ENCODE measurements around the gene DNAI4. TPM values are rescaled to one million over a fixed set of nuclear protein-coding genes. Genes with fewer than 3 reads are reported as not detected.

The DNAI4 gene
- polyA plus RNA-seq, 1 of the 3 experiments (the other 2 are of a cell fraction): 1.3 TPM

DNA sequence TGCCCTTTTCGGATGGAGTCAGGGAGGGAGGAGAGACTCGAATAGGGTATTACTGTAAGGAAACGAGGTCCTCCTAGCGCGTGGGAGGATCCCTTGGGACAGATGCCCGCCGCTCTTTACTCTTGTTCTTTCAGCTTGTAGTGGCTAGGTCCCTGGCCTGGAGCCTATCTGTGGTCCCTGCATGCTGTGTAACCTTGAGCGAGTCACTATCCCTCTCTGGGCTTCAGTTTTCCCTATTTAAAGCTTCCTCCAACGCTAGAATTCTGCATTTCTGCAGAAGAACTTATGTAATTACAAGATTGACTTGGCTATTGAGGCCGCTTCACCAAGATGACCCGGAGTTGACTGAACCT lies 878 bp upstream of the DNAI4 start:
- Histone ChIP-seq H3K27me3 (ENCODE audit: insufficient read depth) (no peaks in the 10 kb centered on the region), H3K27ac (ENCODE audit: low read depth in 2 of 2, low read length in 1 of 2) (peak overlapping the region; percentile 91 to 99), H3K79me2 (ENCODE audit: insufficient read depth) (peaks cover 76% of the 10 kb centered on the region), H3K9me2 (no peaks in the 10 kb centered on the region), H3K36me3 (replicated peaks in 1 of 2; ENCODE audit: control insufficient read depth in 1 of 2, insufficient read depth in 2 of 2, low read length in 1 of 2) (peaks cover 16 to 24% of the 10 kb centered on the region in 2 experiments), H4K20me1 (ENCODE audit: insufficient read depth) (peaks cover 4% of the 10 kb centered on the region; the same call in 1 of the 2 replicates), H3K9me3 (no peaks in the 10 kb centered on the region), H2AFZ (ENCODE audit: low read depth) (peak overlapping the region; percentile 15; the same call in 1 of the 2 replicates), H3K9ac (peak overlapping the region; percentile 94), H3F3A (replicated peaks; ENCODE audit: insufficient read depth) (peaks cover 19% of the 10 kb centered on the region), H3K4me2 (peak overlapping the region; percentile 87), H3K4me1 (ENCODE audit: control insufficient read depth in 1 of 2, insufficient read depth in 2 of 2, low read depth in 1 of 2, low read length in 1 of 2) (peaks cover 7 to 19% of the 10 kb centered on the region in 2 experiments; a peak in 2 of 4 replicates), H3K4me3 (ENCODE audit: low read depth in 2 of 2, low read length in 1 of 2) (peak overlapping the region; percentile 69 to 94)
- 0 out of 2 replicates have a peak, but pooled peaks have one; percentile 9 for TF ChIP-seq YY1 (IDR thresholded peaks at IDR 0.05; ENCODE audit: low read depth)
- TF ChIP-seq RXRA (IDR thresholded peaks at IDR 0.05; ENCODE audit: borderline replicate concordance, low read depth): no peak
- TF ChIP-seq RCOR1 (IDR thresholded peaks at IDR 0.05; ENCODE audit: low read length): 0 out of 2 replicates have a peak, but pooled peaks have one; percentile 27
- no peak for TF ChIP-seq GATA2 (CRISPR knock-in tag; IDR thresholded peaks at IDR 0.05)
- TF ChIP-seq, protein P1, sequence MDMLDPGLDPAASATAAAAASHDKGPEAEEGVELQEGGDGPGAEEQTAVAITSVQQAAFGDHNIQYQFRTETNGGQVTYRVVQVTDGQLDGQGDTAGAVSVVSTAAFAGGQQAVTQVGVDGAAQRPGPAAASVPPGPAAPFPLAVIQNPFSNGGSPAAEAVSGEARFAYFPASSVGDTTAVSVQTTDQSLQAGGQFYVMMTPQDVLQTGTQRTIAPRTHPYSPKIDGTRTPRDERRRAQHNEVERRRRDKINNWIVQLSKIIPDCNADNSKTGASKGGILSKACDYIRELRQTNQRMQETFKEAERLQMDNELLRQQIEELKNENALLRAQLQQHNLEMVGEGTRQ (IDR thresholded peaks at IDR 0.05; ENCODE audit: borderline replicate concordance, low read depth, low read length): no peak
- no peak for TF ChIP-seq MXI1 (IDR thresholded peaks at IDR 0.05; ENCODE audit: low read depth, low read length)
- TF ChIP-seq, protein P2, sequence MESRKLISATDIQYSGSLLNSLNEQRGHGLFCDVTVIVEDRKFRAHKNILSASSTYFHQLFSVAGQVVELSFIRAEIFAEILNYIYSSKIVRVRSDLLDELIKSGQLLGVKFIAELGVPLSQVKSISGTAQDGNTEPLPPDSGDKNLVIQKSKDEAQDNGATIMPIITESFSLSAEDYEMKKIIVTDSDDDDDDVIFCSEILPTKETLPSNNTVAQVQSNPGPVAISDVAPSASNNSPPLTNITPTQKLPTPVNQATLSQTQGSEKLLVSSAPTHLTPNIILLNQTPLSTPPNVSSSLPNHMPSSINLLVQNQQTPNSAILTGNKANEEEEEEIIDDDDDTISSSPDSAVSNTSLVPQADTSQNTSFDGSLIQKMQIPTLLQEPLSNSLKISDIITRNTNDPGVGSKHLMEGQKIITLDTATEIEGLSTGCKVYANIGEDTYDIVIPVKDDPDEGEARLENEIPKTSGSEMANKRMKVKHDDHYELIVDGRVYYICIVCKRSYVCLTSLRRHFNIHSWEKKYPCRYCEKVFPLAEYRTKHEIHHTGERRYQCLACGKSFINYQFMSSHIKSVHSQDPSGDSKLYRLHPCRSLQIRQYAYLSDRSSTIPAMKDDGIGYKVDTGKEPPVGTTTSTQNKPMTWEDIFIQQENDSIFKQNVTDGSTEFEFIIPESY (IDR thresholded peaks at IDR 0.05; ENCODE audit: borderline replicate concordance, low read depth): no peak
- TF ChIP-seq, protein P3, sequence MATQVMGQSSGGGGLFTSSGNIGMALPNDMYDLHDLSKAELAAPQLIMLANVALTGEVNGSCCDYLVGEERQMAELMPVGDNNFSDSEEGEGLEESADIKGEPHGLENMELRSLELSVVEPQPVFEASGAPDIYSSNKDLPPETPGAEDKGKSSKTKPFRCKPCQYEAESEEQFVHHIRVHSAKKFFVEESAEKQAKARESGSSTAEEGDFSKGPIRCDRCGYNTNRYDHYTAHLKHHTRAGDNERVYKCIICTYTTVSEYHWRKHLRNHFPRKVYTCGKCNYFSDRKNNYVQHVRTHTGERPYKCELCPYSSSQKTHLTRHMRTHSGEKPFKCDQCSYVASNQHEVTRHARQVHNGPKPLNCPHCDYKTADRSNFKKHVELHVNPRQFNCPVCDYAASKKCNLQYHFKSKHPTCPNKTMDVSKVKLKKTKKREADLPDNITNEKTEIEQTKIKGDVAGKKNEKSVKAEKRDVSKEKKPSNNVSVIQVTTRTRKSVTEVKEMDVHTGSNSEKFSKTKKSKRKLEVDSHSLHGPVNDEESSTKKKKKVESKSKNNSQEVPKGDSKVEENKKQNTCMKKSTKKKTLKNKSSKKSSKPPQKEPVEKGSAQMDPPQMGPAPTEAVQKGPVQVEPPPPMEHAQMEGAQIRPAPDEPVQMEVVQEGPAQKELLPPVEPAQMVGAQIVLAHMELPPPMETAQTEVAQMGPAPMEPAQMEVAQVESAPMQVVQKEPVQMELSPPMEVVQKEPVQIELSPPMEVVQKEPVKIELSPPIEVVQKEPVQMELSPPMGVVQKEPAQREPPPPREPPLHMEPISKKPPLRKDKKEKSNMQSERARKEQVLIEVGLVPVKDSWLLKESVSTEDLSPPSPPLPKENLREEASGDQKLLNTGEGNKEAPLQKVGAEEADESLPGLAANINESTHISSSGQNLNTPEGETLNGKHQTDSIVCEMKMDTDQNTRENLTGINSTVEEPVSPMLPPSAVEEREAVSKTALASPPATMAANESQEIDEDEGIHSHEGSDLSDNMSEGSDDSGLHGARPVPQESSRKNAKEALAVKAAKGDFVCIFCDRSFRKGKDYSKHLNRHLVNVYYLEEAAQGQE (IDR thresholded peaks at IDR 0.05; ENCODE audit: low read depth, low read length): no peak
- TF ChIP-seq SIN3A (IDR thresholded peaks at IDR 0.05; ENCODE audit: borderline replicate concordance, low read depth, low read length): no peak
- no peak for TF ChIP-seq SMC3 (IDR thresholded peaks at IDR 0.05; ENCODE audit: low read depth, low read length)
- TF ChIP-seq RAD21 (IDR thresholded peaks at IDR 0.05; ENCODE audit: low read length): no peak
- TF ChIP-seq CTCF (IDR thresholded peaks at IDR 0.05): no peak
- TF ChIP-seq NRF1 (IDR thresholded peaks at IDR 0.05; ENCODE audit: low read depth, low read length): no peak
- TF ChIP-seq EP300 (IDR thresholded peaks at IDR 0.05; ENCODE audit: borderline replicate concordance in 1 of 2, low read depth in 1 of 2, low read length in 1 of 2): no peak
- TF ChIP-seq NFIC (IDR thresholded peaks at IDR 0.05; ENCODE audit: borderline replicate concordance): 0 out of 2 replicates have a peak, but pooled peaks have one; percentile 3
- 1% methylated on average over 9 of the region's 11 CpGs for WGBS (ENCODE audit: low lambda C conversion rate)
- no peak for DNase-seq
- ChIA-PET POLR2A (interaction anchor here (0.6 to 1.5 kb wide), 5 partner anchors 9 to 484 kb away, joined by 3 to 5 read pairs (median 3); partner anchors contain the start of gene SLC35D1), CTCF (interaction anchor here (1.0 to 1.7 kb wide), 2 partner anchors 70 to 160 kb away, joined by 3 to 9 read pairs; no protein-coding TSS in a partner anchor)
